Gastroesophageal sphincter (tissue), 3 donors: Measurements from ENCODE around the gene FGFR3.

Source experiments
- POLR2A ChIP-seq, 2 donors: fragments of 450-650 bp; IDR thresholded peaks; one replicate each; pipeline ENCODE4 v1.6.1; 2017; ENCODE audit warnings: antibody characterized with exemption in 2 of 2, mild to moderate bottlenecking in 2 of 2, moderate library complexity in 1 of 2
- POLR2AphosphoS5 ChIP-seq: sonication (generic); formaldehyde crosslinking; IDR thresholded peaks from one replicate; pipeline ENCODE4 v1.6.1; 2017; ENCODE audit warnings: antibody characterized with exemption
- TF ChIP-seq, protein P1 (sequence below), 4 experiments: fragments of 200-600 bp in 2 of 4; fragments of 450-650 bp in 2 of 4; sonication (generic) in 1 of 4; IDR thresholded peaks; one replicate each; pipeline ENCODE4 v1.5.1; 2017 to 2019; ENCODE audit warnings: antibody characterized with exemption in 4 of 4, mild to moderate bottlenecking in 2 of 4, moderate library complexity in 2 of 4

- TF ChIP-seq POLR2A (IDR thresholded peaks at IDR 0.05): no peak
- TF ChIP-seq, protein P1, sequence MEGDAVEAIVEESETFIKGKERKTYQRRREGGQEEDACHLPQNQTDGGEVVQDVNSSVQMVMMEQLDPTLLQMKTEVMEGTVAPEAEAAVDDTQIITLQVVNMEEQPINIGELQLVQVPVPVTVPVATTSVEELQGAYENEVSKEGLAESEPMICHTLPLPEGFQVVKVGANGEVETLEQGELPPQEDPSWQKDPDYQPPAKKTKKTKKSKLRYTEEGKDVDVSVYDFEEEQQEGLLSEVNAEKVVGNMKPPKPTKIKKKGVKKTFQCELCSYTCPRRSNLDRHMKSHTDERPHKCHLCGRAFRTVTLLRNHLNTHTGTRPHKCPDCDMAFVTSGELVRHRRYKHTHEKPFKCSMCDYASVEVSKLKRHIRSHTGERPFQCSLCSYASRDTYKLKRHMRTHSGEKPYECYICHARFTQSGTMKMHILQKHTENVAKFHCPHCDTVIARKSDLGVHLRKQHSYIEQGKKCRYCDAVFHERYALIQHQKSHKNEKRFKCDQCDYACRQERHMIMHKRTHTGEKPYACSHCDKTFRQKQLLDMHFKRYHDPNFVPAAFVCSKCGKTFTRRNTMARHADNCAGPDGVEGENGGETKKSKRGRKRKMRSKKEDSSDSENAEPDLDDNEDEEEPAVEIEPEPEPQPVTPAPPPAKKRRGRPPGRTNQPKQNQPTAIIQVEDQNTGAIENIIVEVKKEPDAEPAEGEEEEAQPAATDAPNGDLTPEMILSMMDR (IDR thresholded peaks at IDR 0.05): no peak
- TF ChIP-seq POLR2AphosphoS5: no peak
Measured at GRCh38 chr4:1830234-1830633, 37.1 kb downstream of the FGFR3 start.
